ENCODE data around the gene C2orf76. TPM values are rescaled to one million over a fixed set of nuclear protein-coding genes. Genes with fewer than 3 reads are reported as not detected.

Gene C2orf76
- total RNA-seq, 1 experiment from 2014 or later: 10.2 TPM

DNA sequence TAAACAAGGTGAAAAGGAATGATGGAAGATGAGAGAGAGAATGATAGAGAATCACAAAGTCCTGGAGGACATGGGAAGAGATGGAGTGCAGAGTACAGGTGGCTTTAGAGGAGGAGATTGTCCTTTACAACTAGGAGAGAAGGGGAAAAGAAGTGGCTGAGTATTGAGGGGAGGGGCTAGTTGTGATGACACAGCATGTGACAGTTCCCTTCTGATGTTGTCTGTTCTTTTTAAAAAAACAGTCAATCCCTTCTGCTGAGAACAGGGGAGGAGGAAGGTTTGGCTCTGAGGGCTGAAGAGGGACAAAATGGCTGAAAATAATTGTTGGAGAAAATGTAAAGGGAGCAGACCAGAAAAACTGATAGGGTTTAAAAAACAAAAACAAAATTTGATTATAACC lies 99.0 kb downstream of the C2orf76 start:
- no peak overlapping the region for H3K9ac ChIP-seq (ENCODE audit: low read length)
- H3K9me3 ChIP-seq (ENCODE audit: low read length): no peaks in the 10 kb centered on the region
- H3K4me2 ChIP-seq (ENCODE audit: low read length): no peak overlapping the region
- no peak for DNase-seq
- H4K20me1 ChIP-seq (ENCODE audit: low read length): no peaks in the 10 kb centered on the region
- intact Hi-C loops (cut with micrococcal nuclease): loop anchor here (5.0 kb wide), 1 partner anchor 45 kb away; the partner anchor contains the start of gene STEAP3
- ChIA-PET CTCF (no interaction called here), POLR2A (ENCODE audit: unreplicated experiment) (no interaction called here)
- no peak overlapping the region for H2AFZ ChIP-seq (ENCODE audit: low read length)
- H3K27me3 ChIP-seq (ENCODE audit: low read length): no peaks in the 10 kb centered on the region
- BruUV-seq (replicated peaks): no TSS peak
- no peaks in the 10 kb centered on the region for H3K79me2 ChIP-seq (ENCODE audit: low read length)
- no peaks in the 10 kb centered on the region for H3F3A ChIP-seq (ENCODE audit: low read length, unreplicated experiment)
- H3K9me2 ChIP-seq (replicated peaks; ENCODE audit: low read length): no peaks in the 10 kb centered on the region
- no peak for ATAC-seq
- H3K36me3 ChIP-seq (ENCODE audit: low read depth, low read length): no peaks in the 10 kb centered on the region; the same call in 1 of the 2 replicates
- H3K4me1 ChIP-seq (ENCODE audit: insufficient read depth, low read length): no peaks in the 10 kb centered on the region
- no peak overlapping the region for H3K27ac ChIP-seq (ENCODE audit: low read length)
- TF ChIP-seq EZH2phosphoT487 (IDR thresholded peaks at IDR 0.05; ENCODE audit: borderline replicate concordance, low read length): no peak
- TF ChIP-seq, protein P1, sequence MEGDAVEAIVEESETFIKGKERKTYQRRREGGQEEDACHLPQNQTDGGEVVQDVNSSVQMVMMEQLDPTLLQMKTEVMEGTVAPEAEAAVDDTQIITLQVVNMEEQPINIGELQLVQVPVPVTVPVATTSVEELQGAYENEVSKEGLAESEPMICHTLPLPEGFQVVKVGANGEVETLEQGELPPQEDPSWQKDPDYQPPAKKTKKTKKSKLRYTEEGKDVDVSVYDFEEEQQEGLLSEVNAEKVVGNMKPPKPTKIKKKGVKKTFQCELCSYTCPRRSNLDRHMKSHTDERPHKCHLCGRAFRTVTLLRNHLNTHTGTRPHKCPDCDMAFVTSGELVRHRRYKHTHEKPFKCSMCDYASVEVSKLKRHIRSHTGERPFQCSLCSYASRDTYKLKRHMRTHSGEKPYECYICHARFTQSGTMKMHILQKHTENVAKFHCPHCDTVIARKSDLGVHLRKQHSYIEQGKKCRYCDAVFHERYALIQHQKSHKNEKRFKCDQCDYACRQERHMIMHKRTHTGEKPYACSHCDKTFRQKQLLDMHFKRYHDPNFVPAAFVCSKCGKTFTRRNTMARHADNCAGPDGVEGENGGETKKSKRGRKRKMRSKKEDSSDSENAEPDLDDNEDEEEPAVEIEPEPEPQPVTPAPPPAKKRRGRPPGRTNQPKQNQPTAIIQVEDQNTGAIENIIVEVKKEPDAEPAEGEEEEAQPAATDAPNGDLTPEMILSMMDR (conservative IDR thresholded peaks at IDR 0.05; ENCODE audit: low read depth, low read length): no peak
- no peak for TF ChIP-seq EZH2 (IDR thresholded peaks at IDR 0.05; ENCODE audit: low read length, unreplicated experiment)
- no peak overlapping the region for H3K4me3 ChIP-seq (ENCODE audit: low read length)

DNA sequence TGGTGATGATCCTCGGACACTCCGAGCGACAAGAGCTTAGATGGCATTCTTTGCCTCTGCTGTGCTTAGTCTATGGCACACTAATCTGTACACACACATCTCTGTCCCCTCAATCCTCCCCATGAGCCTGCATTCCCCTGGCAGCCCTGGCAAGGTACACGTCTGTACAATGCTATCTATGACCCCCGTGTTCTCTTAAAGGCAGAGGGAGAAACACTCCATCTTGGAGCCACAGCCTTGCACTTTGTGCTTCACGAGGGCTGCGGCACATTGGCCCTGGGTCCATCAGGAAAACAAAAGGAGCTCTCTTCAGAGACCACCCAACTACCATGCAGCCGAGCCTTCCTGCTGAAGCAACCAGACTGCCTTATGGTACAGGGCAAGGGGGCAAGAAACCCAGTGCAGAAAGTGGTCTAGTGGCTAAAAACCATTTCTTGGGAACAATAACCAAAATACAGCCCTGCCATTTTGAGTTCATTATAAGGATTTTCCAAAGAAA lies 100.5 kb downstream of the C2orf76 start:
- no TSS peak for BruUV-seq (replicated peaks)
- intact Hi-C loops (cut with micrococcal nuclease): loop anchor here (5.0 kb wide), 1 partner anchor 44 kb away; the partner anchor contains the start of gene STEAP3
- Histone ChIP-seq H3K9me2 (replicated peaks; ENCODE audit: low read length) (no peaks in the 10 kb centered on the region), H3K27me3 (ENCODE audit: low read length) (no peaks in the 10 kb centered on the region), H2AFZ (ENCODE audit: low read length) (no peak overlapping the region), H3K9ac (ENCODE audit: low read length) (no peak overlapping the region), H3K36me3 (ENCODE audit: low read depth, low read length) (no peaks in the 10 kb centered on the region; the same call in 1 of the 2 replicates), H3K4me2 (ENCODE audit: low read length) (no peak overlapping the region), H3K4me1 (ENCODE audit: insufficient read depth, low read length) (no peaks in the 10 kb centered on the region), H3K79me2 (ENCODE audit: low read length) (no peaks in the 10 kb centered on the region), H4K20me1 (ENCODE audit: low read length) (no peaks in the 10 kb centered on the region), H3K9me3 (ENCODE audit: low read length) (no peaks in the 10 kb centered on the region), H3F3A (ENCODE audit: low read length, unreplicated experiment) (no peaks in the 10 kb centered on the region), H3K4me3 (ENCODE audit: low read length) (no peak overlapping the region), H3K27ac (ENCODE audit: low read length) (no peak overlapping the region)
- TF ChIP-seq, protein P1 (conservative IDR thresholded peaks at IDR 0.05; ENCODE audit: low read depth, low read length): no peak
- TF ChIP-seq EZH2 (IDR thresholded peaks at IDR 0.05; ENCODE audit: low read length, unreplicated experiment) (no peak), EZH2phosphoT487 (IDR thresholded peaks at IDR 0.05; ENCODE audit: borderline replicate concordance, low read length) (no peak)
- ChIA-PET CTCF (no interaction called here), POLR2A (ENCODE audit: unreplicated experiment) (no interaction called here)
- no peak for ATAC-seq
- no peak for DNase-seq

DNA sequence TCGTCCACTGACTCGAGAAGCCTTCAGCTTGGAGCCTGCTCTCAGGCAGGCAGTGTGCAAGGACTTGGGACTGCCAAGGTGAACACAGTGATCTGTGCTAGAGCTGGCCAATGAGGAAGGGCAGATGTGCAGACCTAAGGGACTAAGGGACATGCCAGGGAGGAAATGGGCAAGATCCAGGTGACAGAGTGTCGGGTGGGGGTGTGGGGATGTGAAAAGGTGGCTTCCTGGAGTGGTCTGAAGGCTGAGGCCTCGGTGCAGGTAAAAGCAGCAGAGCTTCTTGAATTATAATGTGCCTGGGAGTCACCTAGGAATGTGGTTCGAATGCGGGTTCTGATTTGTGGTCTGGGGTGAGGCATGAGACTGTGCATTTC lies 101.0 kb downstream of the C2orf76 start:
- Histone ChIP-seq H3F3A (ENCODE audit: low read length, unreplicated experiment) (no peaks in the 10 kb centered on the region), H4K20me1 (ENCODE audit: low read length) (no peaks in the 10 kb centered on the region), H3K9me3 (ENCODE audit: low read length) (no peaks in the 10 kb centered on the region), H3K27ac (ENCODE audit: low read length) (no peak overlapping the region), H3K9me2 (replicated peaks; ENCODE audit: low read length) (no peaks in the 10 kb centered on the region), H3K9ac (ENCODE audit: low read length) (no peak overlapping the region), H3K36me3 (ENCODE audit: low read depth, low read length) (no peaks in the 10 kb centered on the region; the same call in 1 of the 2 replicates), H3K27me3 (ENCODE audit: low read length) (no peaks in the 10 kb centered on the region), H3K4me1 (ENCODE audit: insufficient read depth, low read length) (no peaks in the 10 kb centered on the region), H3K79me2 (ENCODE audit: low read length) (no peaks in the 10 kb centered on the region), H3K4me2 (ENCODE audit: low read length) (no peak overlapping the region), H2AFZ (ENCODE audit: low read length) (no peak overlapping the region), H3K4me3 (ENCODE audit: low read length) (no peak overlapping the region)
- ChIA-PET CTCF (no interaction called here), POLR2A (ENCODE audit: unreplicated experiment) (no interaction called here)
- no peak for ATAC-seq
- DNase-seq: no peak
- no peak for TF ChIP-seq EZH2 (IDR thresholded peaks at IDR 0.05; ENCODE audit: low read length, unreplicated experiment)
- TF ChIP-seq EZH2phosphoT487 (IDR thresholded peaks at IDR 0.05; ENCODE audit: borderline replicate concordance, low read length): no peak
- TF ChIP-seq, protein P1 (conservative IDR thresholded peaks at IDR 0.05; ENCODE audit: low read depth, low read length): no peak
- no TSS peak for BruUV-seq (replicated peaks)
- intact Hi-C loops (cut with micrococcal nuclease): loop anchor here (1.0 to 5.0 kb wide), 2 partner anchors 43 to 237 kb away; partner anchors contain the start of gene STEAP3

All from PC-3 (cell line).